ENCODE results near the gene ORAI1.

Gene ORAI1

GRCh38 chr12:121579190-121579791 is 47.0 kb upstream of the ORAI1 start:
- POLR2A ChIA-PET, result interaction anchor here (0.7 to 2.0 kb wide), 7 partner anchors 11 to 443 kb away, joined by 3 to 9 read pairs (median 4); no protein-coding TSS in a partner anchor
- Histone ChIP-seq H3K4me1 (ENCODE audit: control insufficient read depth, insufficient read depth, low read length) (peaks cover 12% of the 10 kb centered on the region), H3K36me3 (ENCODE audit: control insufficient read depth in 2 of 2, insufficient read depth in 1 of 2, low read length in 2 of 2) (peaks cover 0 to 24% of the 10 kb centered on the region in 2 experiments; a peak in 1 of 3 replicates), H3K27ac (ENCODE audit: extremely low read depth, low read depth, low read length) (peak overlapping the region; percentile 69; the same call in 1 of the 2 replicates), H3K4me3 (ENCODE audit: low read depth, low read length) (peak overlapping the region; percentile 60), H3K9me3 (ENCODE audit: control insufficient read depth, insufficient read depth, low read depth, low read length) (no peaks in the 10 kb centered on the region)
- TF ChIP-seq ZNF16 (tag by site-specific recombination; IDR thresholded peaks at IDR 0.05; ENCODE audit: low read depth) (no peak), ZNF416 (tag by site-specific recombination; IDR thresholded peaks at IDR 0.05) (no peak), ZNF155 (tag by site-specific recombination; IDR thresholded peaks at IDR 0.05) (no peak), SP2 (tag by site-specific recombination; IDR thresholded peaks at IDR 0.05) (no peak), ZNF324 (tag by site-specific recombination; IDR thresholded peaks at IDR 0.05) (no peak), ZNF121 (tag by site-specific recombination; IDR thresholded peaks at IDR 0.05) (no peak), FEZF1 (tag by site-specific recombination; IDR thresholded peaks at IDR 0.05) (no peak), INSM2 (tag by site-specific recombination; IDR thresholded peaks at IDR 0.05) (no peak), ZXDB (tag by site-specific recombination; IDR thresholded peaks at IDR 0.05) (no peak), ZNF398 (tag by site-specific recombination; IDR thresholded peaks at IDR 0.05) (peak; percentile 26; the same call in 1 of the 2 replicates), ZFHX2 (tag by site-specific recombination; conservative IDR thresholded peaks at IDR 0.05) (peak; percentile 59; the same call in 1 of the 2 replicates), ELK4 (IDR thresholded peaks at IDR 0.05; ENCODE audit: borderline replicate concordance, low read depth, low read length) (no peak), ZNF777 (tag by site-specific recombination; IDR thresholded peaks at IDR 0.05; ENCODE audit: borderline replicate concordance) (no peak), ZEB2 (tag by site-specific recombination; IDR thresholded peaks at IDR 0.05) (no peak), EGR2 (tag by site-specific recombination; IDR thresholded peaks at IDR 0.05; ENCODE audit: low read depth) (peak; percentile 45; the same call in 1 of the 2 replicates), ZNF530 (tag by site-specific recombination; IDR thresholded peaks at IDR 0.05; ENCODE audit: low read depth) (no peak), ZBTB8A (tag by site-specific recombination; IDR thresholded peaks at IDR 0.05) (0 out of 2 replicates have a peak, but pooled peaks have one; percentile 11), OSR2 (tag by site-specific recombination; IDR thresholded peaks at IDR 0.05) (peak; percentile 21; the same call in 1 of the 2 replicates)
- CTCF ChIA-PET, result no interaction called here

- Histone ChIP-seq H3K4me3 (ENCODE audit: low read depth, low read length) (peak overlapping the region; percentile 60), H3K36me3 (ENCODE audit: control insufficient read depth in 2 of 2, insufficient read depth in 1 of 2, low read length in 2 of 2) (peaks cover 0 to 15% of the 10 kb centered on the region in 2 experiments; a peak in 1 of 3 replicates), H3K27ac (ENCODE audit: extremely low read depth, low read depth, low read length) (peak overlapping the region; percentile 69), H3K4me1 (ENCODE audit: control insufficient read depth, insufficient read depth, low read length) (peaks cover 12% of the 10 kb centered on the region), H3K9me3 (ENCODE audit: control insufficient read depth, insufficient read depth, low read depth, low read length) (no peaks in the 10 kb centered on the region)
- ChIA-PET POLR2A (interaction anchor here (0.5 to 2.0 kb wide), 14 partner anchors 12 to 641 kb away, joined by 3 to 9 read pairs (median 4); no protein-coding TSS in a partner anchor), CTCF (no interaction called here)
- TF ChIP-seq SP3 (tag by site-specific recombination; IDR thresholded peaks at IDR 0.05) (no peak; the same call in 1 of the 2 replicates), ZNF555 (tag by site-specific recombination; conservative IDR thresholded peaks at IDR 0.05) (no peak), KLF10 (tag by site-specific recombination; IDR thresholded peaks at IDR 0.05) (no peak), ZNF350 (tag by site-specific recombination; IDR thresholded peaks at IDR 0.05) (no peak), AEBP2 (tag by site-specific recombination; IDR thresholded peaks at IDR 0.05; ENCODE audit: borderline replicate concordance) (no peak), ZNF768 (tag by site-specific recombination; IDR thresholded peaks at IDR 0.05) (no peak), ZNF560 (tag by site-specific recombination; IDR thresholded peaks at IDR 0.05; ENCODE audit: borderline replicate concordance) (no peak), KLF7 (tag by site-specific recombination; IDR thresholded peaks at IDR 0.05; ENCODE audit: borderline replicate concordance) (no peak), ZNF837 (tag by site-specific recombination; IDR thresholded peaks at IDR 0.05) (no peak)
Observed at GRCh38 chr12:121579981-121580868, 46.1 kb upstream of the ORAI1 start.

All from HEK293 (cell line).